Left renal cortex interstitium (tissue), 4 donors: ENCODE data around the gene PKMYT1. TPM values are rescaled to one million over a fixed set of nuclear protein-coding genes. Genes with fewer than 3 reads are reported as not detected.
A peak's percentile ranks its signal among the peaks of the same experiment; 100 is the strongest.

Source experiments
- DNase-seq, 4 donors: peaks; one replicate each; pipeline ENCODE4 v3.0.0-alpha.2; 2013; ENCODE audit warnings: low read depth in 4 of 4, low spot score in 2 of 4, missing footprints in 1 of 4
- polyA plus RNA-seq, 4 donors: library from polyadenylated mRNA; unstranded; fragments of 120-200 nt; gene quantifications; one replicate each; pipeline ENCODE4 v1.2.1, GENCODE V29; 2013; ENCODE audit not compliant: insufficient read length in 4 of 4

Gene PKMYT1
- polyA plus RNA-seq = 10 to 100 TPM in 3 of 4 donors, 1 to 10 TPM in 1; 9.8 to 29.0 (median 20.1) TPM

DNA sequence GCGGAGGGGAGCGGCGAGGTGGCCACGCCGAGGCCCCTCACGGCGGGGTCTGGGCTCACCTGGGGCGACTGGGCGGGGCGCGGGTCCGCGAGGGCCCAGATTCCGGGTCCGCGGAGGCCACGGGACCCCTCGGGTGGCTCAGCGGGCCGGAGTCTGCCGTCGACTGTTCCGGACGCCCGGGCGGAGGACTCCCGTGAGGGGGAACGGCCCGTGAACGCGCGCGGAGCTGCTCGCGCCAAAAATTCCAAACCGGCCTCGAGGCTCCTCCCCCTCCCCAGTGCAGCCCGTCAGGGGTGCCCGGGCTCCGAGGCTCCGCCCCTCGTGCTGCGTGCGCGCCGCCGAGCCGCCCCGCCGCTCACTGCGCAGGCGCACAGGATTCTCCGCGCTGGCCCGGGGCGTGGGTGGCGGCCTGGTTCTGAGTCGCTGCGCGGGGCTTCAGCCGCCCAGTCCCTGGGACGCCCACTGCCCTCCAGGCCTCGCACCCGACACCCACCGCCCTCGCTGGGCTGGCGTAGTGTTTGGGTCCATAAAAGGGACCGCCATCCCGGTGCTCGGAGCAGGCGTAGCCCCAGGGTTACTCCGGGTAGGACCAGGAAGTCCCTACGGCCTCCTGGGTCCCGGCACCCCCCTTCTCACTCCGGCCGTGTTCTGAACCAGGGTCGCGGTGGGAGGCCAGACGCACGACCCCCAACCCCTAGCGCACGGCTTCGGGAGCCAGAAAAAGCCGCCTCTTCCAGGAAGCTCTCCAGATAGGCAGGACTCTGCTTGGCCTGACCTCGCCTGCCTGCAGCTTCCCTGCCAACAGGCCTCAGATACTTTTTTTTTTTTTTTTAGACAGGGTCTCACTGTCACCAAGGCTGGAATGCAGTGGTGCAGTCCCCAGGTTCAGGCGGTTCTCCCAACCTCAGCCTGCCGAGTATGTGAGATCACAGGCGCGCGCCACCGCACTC is at the start of gene PKMYT1:
Gene PKMYT1 (minus strand): TSS at position 220 of the 950 bp plus-strand sequence. CDS start 789 bp downstream, outside the sequence.
- DNase-seq = peak; percentile 74 to 86 (median 78)

- DNase-seq = no peak
Observed at GRCh38 chr16:3029491-3030221, 49.4 kb upstream of the PKMYT1 start.

- no peak for DNase-seq
Observed at GRCh38 chr16:3028716-3029319, 48.6 kb upstream of the PKMYT1 start.

DNA sequence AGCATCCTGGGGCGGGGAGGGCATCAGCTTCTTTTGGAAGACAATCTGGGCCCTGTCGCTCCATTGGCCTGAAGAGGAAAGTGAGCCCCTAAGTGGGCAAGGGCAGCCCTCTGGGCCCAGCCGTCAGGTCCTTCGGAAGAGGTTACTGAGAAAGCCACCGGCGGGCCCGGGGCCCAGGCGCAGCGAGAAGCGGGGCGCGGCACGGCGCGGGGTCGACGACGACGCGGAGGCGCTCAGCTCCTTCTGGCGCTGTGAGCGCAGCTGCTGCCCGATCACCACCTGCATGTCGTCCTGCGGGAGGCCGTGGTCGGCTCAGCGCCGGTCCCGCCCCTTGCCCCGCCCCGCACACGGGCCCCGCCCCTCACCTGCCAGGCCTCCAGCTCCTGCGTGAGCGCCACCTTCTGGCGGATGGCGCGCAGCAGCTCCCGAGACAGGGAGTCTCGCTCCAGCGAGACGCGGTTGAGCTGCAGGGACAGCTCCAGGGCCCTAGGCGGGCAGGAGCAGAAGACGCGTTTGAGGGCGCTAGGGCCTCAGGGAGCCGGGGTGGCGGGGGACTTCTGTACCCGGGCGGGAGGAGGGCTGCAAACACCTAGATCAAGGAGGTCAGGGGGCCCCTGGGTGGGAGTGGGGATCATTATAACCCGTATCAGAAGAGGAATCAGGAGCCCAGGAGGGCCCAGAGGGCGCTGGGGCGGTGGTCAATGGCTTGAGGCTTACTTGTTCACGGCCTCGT is 47.9 kb upstream of the PKMYT1 start:
- no peak for DNase-seq

DNA sequence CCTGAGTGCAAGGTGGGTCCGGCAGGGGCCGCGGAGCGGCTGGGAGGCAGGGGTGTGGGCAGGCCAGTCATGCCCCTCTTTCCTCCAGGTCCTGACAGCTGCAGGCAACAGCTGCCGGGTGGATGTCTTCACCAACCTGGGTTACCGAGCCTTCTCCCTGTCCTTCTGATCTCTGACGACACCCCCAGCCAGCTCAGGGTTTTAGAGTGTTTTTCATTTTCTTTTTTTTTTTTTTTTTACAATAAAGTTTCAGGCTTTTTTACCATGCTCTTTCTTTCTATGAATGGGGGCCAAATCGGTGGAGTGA is 47.2 kb upstream of the PKMYT1 start:
- no peak for DNase-seq

GRCh38 chr16:3026609-3027488 is 46.6 kb upstream of the PKMYT1 start:
- DNase-seq = no peak

DNA sequence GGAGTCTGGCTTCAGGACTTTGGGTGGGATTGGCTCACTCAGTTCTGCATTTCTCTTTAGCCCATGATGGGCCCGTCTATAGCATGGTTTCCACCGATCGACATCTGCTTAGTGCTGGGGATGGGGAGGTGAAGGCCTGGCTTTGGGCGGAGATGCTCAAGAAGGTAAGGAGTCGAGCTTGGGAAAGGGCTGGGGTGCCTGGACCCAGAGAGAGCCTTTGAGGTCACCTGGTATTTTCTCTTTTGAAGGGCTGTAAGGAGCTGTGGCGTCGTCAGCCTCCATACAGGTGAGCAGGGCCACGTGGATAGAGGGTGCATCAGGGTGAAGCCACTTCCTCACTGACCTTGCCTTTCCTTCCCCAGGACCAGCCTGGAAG is 45.7 kb upstream of the PKMYT1 start:
- DNase-seq = no peak

DNA sequence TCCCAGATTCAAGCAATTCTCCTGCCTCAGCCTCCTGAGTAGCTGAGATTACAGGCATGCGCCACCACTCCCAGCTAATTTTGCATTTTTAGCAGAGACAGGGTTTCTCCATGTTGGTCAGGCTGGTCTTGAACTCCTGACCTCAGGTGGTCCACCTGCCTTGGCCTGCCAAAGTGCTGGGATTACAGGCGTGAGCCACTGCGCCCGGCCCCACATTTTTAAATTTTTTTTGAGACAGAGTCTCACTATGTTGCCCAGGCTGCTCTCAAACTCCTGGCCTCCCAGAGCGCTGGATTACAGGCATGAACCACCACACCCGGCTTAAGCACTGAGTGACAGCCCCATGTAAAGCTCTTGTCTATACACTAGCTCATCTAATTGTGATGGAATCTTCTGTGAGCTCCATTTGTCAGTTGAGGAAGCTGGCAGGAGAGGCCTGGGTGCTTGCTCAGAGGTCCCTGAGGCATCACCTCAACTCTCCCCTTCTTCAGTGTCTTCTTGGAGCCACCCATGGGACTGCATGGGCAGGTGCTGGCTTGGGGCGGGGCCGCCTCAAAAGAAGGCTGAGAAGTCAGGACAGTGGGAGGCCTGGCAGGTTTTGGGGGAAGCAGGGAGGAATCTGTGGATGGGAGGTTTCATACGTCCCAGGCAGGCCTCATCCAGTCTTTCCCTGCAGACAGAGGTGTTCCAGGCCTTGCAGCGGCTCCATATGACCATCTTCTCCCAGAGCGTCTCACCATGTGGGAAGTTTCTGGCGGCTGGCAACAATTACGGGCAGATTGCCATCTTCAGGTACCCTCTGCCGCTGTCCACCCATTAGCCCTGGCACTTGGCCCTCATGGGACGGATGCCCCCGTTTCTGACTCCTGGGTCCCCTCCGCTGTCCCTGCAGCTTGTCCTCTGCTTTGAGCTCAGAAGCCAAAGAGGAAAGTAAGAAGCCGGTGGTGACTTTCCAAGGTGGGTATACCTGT is 45.1 kb upstream of the PKMYT1 start:
- no peak for DNase-seq

DNA sequence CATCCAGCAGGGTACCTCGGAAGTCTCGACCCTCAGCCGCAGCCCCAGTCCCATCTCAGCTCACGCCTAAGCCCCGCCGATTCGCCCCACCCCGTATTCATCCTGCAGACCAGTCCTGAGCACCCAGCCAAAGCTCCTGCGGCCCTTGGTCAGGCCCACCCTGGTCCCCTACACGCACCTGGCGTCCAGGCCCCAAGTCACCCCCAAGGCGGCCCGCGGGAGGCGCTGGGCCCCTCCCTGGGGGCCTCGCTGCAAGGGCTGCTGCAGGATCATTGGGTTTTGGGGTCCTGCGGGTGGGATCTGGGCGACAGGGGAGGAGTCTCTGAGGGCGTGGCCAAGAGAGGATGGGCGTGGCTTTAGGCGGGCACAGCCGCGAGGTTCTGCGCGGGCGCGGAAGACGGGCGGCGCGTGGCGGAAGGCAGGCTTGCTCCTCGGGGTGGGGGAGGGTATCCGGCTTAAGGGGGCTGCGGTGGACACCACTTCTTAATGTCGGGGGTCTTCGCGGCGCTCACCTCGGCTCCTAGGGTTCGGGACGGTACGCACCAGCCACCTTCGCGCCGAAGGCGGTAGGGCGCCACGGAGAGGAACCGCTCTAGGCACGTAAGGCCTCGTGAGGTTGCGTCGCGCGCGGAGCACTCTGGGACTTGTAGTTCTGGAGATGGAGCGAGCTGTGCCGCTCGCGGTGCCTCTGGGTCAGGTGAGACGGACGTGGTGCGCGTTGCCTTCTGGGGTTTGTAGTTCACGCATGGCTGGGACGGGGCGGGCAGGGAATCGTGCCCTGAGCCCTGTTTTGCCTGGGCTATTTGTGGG is 43.6 kb upstream of the PKMYT1 start, which contains the start of the genes HCFC1R1 and THOC6:
Gene HCFC1R1 (minus strand): TSS at position 274 of the 810 bp plus-strand sequence. CDS start 1 bp downstream, at position 273.
Gene THOC6 (plus strand): TSS at position 367 of the 810 bp plus-strand sequence. CDS start 292 bp downstream, at position 659.
- DNase-seq = peak in 2 of 4 donors; percentile 93 to 96

GRCh38 chr16:3023415-3023668 is 43.1 kb upstream of the PKMYT1 start:
- no peak for DNase-seq

- DNase-seq = no peak
Observed at GRCh38 chr16:3022684-3023414, 42.6 kb upstream of the PKMYT1 start.

DNA sequence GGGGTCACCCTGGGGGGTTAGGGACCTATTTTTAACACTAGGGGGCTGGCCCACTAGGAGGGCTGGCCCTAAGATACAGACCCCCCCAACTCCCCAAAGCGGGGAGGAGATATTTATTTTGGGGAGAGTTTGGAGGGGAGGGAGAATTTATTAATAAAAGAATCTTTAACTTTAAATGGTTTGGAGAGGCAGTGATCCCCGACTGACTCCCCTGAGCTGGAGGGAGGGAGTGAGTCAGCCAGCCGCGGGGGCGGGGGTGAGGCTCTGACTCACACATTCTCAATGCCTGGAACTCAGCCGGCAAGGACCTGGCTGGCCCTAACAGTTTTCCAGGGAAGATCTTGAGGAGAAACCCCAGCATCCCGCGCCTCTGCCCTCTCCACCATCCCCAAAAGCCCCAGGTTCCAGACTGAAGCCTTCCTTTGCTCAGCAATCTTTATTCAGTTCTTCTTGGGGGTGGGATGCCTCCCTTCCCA is 42.0 kb upstream of the PKMYT1 start:
- DNase-seq = no peak

DNA sequence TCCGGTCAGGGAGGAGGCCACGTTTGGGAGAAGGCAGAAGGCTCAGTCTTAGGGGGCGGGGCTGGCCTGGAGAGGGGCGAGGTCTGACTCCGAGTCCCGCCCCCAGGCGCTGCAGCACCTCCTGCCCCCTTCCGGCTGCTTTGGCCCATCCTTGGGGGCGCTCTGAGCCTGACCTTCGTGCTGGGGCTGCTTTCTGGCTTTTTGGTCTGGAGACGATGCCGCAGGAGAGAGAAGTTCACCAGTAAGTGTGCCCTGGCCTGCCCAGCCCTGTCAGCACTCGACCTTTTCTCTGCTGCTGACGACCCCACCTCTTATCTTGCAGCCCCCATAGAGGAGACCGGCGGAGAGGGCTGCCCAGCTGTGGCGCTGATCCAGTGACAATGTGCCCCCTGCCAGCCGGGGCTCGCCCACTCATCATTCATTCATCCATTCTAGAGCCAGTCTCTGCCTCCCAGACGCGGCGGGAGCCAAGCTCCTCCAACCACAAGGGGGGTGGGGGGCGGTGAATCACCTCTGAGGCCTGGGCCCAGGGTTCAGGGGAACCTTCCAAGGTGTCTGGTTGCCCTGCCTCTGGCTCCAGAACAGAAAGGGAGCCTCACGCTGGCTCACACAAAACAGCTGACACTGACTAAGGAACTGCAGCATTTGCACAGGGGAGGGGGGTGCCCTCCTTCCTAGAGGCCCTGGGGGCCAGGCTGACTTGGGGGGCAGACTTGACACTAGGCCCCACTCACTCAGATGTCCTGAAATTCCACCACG is 41.4 kb upstream of the PKMYT1 start:
- no peak for DNase-seq

GRCh38 chr16:3020604-3021448 is 40.6 kb upstream of the PKMYT1 start:
- no peak for DNase-seq

GRCh38 chr16:3020247-3020603 is 40.0 kb upstream of the PKMYT1 start, which contains the start of gene TNFRSF12A:
TNFRSF12A (plus strand) TSS chr16:3020368; CDS start chr16:3020398, 30 bp downstream.
- DNase-seq = no peak
